Astrocyte of the spinal cord (primary cell): ENCODE results near the gene USH1C.

Experiments used
- DNase-seq: peaks from one replicate; pipeline ENCODE4 v3.0.0; 2011; ENCODE audit warnings: low read depth, low spot score
- H3K4me3 ChIP-seq: 2 replicates; pipeline ENCODE4 v1.5.1; 2011; ENCODE audit warnings: low read depth, mild to moderate bottlenecking, low read length, moderate library complexity
- in situ Hi-C: cut with HindIII; loops from 2 replicates; pipeline ENCODE4 v1.10.0; 2017; ENCODE audit warnings: low sequenced_read_pairs
- TF ChIP-seq, protein P1 (sequence below): IDR thresholded peaks from 2 replicates; pipeline ENCODE4 v1.5.1; 2012; ENCODE audit warnings: low read depth, mild to moderate bottlenecking, low read length, inconsistent platforms

Gene USH1C

DNA sequence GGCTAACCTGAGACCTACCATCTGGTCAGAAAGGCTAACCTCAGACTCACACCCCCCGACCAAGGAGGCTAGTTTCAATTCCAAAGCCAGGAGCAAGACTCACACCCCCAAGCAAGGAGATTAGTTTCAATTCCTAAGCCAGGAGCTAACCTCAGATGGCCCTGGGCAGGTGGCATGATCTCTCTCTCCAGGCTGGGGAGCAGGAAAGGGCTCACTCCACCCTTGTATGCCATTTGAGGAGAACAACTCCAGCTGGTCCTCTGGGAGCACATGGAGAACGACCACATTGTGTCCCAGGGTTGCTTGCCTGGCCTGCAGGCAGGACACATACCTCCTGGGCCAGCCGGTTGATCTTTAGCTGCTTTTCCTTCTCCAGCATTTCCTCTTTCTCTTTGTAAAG lies 32.6 kb downstream of the USH1C start:
- in situ Hi-C loops: no loop called here
- TF ChIP-seq, protein P1, sequence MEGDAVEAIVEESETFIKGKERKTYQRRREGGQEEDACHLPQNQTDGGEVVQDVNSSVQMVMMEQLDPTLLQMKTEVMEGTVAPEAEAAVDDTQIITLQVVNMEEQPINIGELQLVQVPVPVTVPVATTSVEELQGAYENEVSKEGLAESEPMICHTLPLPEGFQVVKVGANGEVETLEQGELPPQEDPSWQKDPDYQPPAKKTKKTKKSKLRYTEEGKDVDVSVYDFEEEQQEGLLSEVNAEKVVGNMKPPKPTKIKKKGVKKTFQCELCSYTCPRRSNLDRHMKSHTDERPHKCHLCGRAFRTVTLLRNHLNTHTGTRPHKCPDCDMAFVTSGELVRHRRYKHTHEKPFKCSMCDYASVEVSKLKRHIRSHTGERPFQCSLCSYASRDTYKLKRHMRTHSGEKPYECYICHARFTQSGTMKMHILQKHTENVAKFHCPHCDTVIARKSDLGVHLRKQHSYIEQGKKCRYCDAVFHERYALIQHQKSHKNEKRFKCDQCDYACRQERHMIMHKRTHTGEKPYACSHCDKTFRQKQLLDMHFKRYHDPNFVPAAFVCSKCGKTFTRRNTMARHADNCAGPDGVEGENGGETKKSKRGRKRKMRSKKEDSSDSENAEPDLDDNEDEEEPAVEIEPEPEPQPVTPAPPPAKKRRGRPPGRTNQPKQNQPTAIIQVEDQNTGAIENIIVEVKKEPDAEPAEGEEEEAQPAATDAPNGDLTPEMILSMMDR: no peak
- DNase-seq: no peak
- no peak overlapping the region for H3K4me3 ChIP-seq

DNA sequence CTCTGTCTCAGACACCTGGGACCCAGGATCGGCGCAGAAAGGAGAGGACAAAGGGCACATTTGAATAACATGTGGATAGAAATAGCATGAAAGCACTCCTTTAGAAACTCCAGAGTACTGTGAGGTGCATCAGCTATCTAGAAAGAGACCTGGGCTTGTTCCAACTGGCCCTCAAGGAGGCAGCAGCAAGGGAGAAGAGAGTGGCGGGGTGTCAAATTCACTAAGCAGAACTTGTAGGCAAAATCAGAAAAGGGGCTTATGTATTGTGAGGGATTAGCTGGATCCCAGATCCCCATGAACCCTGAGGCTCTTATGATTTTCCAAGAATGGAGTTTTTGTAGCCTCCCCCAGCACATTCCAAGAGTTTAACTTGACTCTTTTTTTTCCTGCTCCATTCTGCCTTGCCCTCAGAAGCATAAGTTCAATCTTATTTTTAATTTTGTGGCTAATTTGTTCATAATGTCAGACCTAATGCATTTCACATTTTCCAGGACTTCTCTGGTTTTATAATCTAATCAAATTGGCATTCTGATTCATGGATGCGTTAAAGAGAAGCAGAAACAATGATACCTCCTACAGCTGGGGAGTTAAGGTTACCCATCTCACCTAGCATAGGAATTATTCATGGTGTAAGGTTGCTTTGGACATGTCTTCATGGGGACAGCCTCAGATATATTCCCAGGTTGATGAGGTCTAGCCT lies 33.6 kb downstream of the USH1C start:
- in situ Hi-C loops: no loop called here

DNA sequence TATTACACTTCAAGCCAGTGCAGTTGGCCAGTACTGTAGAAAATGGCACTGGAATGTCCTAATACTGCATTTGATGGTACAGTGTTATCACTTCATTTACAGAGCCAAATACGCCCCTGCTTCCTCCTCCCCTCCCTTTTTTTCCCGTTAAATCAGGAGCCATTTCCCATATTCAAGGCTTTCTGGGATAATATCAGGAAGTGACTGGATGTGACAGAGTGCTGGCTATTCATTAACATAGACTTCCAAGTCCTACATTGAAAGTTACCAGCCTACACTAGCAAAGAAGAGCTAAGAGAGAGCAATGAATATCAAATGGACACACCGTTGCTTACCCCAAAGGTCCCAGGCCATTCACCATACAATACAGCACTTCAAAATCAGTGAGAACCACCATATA lies 35.4 kb downstream of the USH1C start:
- no peak for DNase-seq
- TF ChIP-seq, protein P1: no peak
- in situ Hi-C loops: no loop called here

More for the DNA sequence above, 33.6 kb downstream of the USH1C start:
- TF ChIP-seq, protein P1: no peak
- no peak overlapping the region for H3K4me3 ChIP-seq
- no peak for DNase-seq

DNA sequence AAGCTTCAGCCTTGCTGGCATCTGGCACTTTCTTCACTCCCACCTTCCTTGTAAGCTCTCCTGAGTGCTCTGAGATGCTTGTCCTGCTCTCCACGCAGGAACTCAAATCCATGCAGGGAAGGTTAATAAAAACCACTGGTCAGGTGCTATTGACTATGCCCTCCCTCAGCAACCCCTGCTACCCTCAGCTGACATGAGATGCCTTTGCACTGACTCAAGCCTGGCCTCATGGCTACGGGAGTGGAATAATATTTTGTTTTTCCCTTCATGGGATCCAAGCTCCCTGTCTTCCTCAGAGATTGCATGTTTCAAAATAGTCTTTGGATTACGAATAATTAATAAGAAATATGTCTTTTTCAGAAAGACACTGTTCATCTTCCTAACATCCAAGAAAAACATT lies 35.9 kb downstream of the USH1C start:
- H3K4me3 ChIP-seq: no peak overlapping the region
- TF ChIP-seq, protein P1: no peak
- in situ Hi-C loops: no loop called here
- no peak for DNase-seq

More for the DNA sequence above, 35.4 kb downstream of the USH1C start:
- no peak overlapping the region for H3K4me3 ChIP-seq

DNA sequence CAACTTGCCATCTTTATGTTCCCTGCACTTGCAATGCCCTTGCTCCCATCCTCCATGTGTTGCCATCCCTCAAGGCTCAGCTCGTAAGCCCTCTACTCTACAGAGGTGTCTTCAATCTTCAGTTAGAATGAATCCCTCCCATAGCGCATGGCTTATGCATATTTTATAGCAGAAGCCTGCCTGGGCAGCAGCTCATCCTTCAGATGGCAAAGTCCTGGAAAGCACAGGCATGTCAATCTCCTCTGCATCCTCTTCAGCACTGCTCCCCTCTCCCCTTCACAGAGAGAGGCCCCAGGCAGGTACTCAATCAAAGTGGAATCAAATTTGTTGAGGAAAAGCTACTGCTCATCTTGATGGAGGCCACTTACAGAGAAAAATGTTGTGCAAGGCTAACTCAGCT lies 36.4 kb downstream of the USH1C start:
- TF ChIP-seq, protein P1: no peak
- no peak for DNase-seq
- in situ Hi-C loops: no loop called here
- no peak overlapping the region for H3K4me3 ChIP-seq

DNA sequence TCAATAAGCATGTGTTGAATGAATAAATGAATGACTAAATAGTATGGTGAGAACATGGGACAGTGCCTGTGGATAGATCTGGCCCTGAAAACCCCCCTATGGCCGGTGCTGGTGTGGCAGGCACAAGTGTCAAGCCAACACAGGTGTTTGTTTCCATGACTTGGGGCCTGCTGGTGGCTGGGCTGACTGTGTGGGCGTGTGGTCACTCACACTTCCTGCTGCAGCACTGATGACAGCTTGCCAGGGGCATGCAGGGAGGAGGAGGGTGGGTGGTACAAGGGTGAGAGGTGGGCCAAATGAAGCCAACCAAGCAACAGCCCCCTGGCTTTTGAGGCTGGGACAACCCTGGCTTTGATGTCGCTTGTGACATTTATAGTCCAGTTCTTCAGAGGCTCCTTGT lies 37.3 kb downstream of the USH1C start:
- in situ Hi-C loops: no loop called here
- TF ChIP-seq, protein P1: no peak
- DNase-seq: no peak

More for the DNA sequence above, 37.3 kb downstream of the USH1C start:
- no peak overlapping the region for H3K4me3 ChIP-seq
